OCI-LY1 (cell line): ENCODE results near the gene TMEM187.

Experiments used
- H2AFZ ChIP-seq: fragments of 200-600 bp; sonication (generic), shearing (Covaris generic); 2 replicates; pipeline ENCODE4 v1.6.0; 2014; ENCODE audit warnings: antibody characterized with exemption, mild to moderate bottlenecking, low read length
- H3F3A ChIP-seq: fragments of 200-600 bp; sonication (generic), shearing (Covaris generic); 2 replicates; pipeline ENCODE4 v1.6.0; 2014; ENCODE audit warnings: mild to moderate bottlenecking, antibody characterized with exemption, low read length, moderate library complexity; ENCODE audit not compliant: insufficient read depth
- H3K27ac ChIP-seq: fragments of 200-600 bp; sonication (generic); 2 replicates; pipeline ENCODE4 v1.5.1; 2014; ENCODE audit warnings: low read length, mixed run types, mild to moderate bottlenecking, low read depth; ENCODE audit not compliant: poor library complexity, severe bottlenecking
- H3K27me3 ChIP-seq: fragments of 200-600 bp; sonication (generic); 2 replicates; pipeline ENCODE4 v1.6.0; 2014; ENCODE audit warnings: antibody characterized with exemption, mild to moderate bottlenecking, low read length, moderate library complexity; ENCODE audit not compliant: insufficient read depth
- H3K36me3 ChIP-seq: fragments of 200-600 bp; sonication (generic); 2 replicates; pipeline ENCODE4 v1.6.1; 2014; ENCODE audit warnings: mild to moderate bottlenecking, antibody characterized with exemption, low read length, moderate library complexity, mixed read lengths; ENCODE audit not compliant: insufficient read depth
- H3K4me1 ChIP-seq: fragments of 200-600 bp; sonication (generic); 2 replicates; pipeline ENCODE4 v1.5.1; 2014; ENCODE audit warnings: mild to moderate bottlenecking, low read length, moderate library complexity; ENCODE audit not compliant: insufficient read depth, severe bottlenecking
- H3K4me2 ChIP-seq: fragments of 200-600 bp; sonication (generic), shearing (Covaris generic); 2 replicates; pipeline ENCODE4 v1.6.1; 2014; ENCODE audit warnings: low read length
- H3K4me3 ChIP-seq: fragments of 200-600 bp; sonication (generic); 2 replicates; pipeline ENCODE4 v1.5.1; 2014; ENCODE audit warnings: low read length, low read depth, mild to moderate bottlenecking, mixed read lengths; ENCODE audit not compliant: poor library complexity, severe bottlenecking
- H3K79me2 ChIP-seq: fragments of 200-600 bp; shearing (Covaris generic); 2 replicates; pipeline ENCODE4 v1.6.1; 2016; ENCODE audit warnings: mixed run types, low read length, mixed read lengths; ENCODE audit not compliant: insufficient read depth
- H3K9ac ChIP-seq: fragments of 200-600 bp; sonication (generic), shearing (Covaris generic); 2 replicates; pipeline ENCODE4 v1.6.1; 2014; ENCODE audit warnings: mild to moderate bottlenecking, low read length, mixed read lengths
- H3K9me2 ChIP-seq: fragments of 200-600 bp; sonication (generic), shearing (Covaris generic); 2 replicates; pipeline ENCODE4 v1.6.1; 2014; ENCODE audit warnings: low read depth, mild to moderate bottlenecking, low read length, mixed read lengths
- H3K9me3 ChIP-seq: fragments of 200-600 bp; shearing (Covaris generic); 2 replicates; pipeline ENCODE4 v1.6.1; 2014; ENCODE audit warnings: low read length, mixed read lengths
- H4K20me1 ChIP-seq: fragments of 200-600 bp; sonication (generic), shearing (Covaris generic); 2 replicates; pipeline ENCODE4 v1.6.0; 2016; ENCODE audit warnings: mild to moderate bottlenecking, low read length; ENCODE audit not compliant: insufficient read depth
- CTCF ChIP-seq: fragments of 200-600 bp; sonication (generic), shearing (Covaris generic); IDR thresholded peaks from 2 replicates; pipeline ENCODE4 v1.5.1; 2017; ENCODE audit warnings: mild to moderate bottlenecking, antibody characterized with exemption, low read length, moderate library complexity, mixed read lengths
- EZH2 ChIP-seq: fragments of 200-600 bp; sonication (generic), shearing (Covaris generic); IDR thresholded peaks from 2 replicates; pipeline ENCODE4 v1.8.0; 2017; ENCODE audit warnings: borderline replicate concordance, mixed run types, mild to moderate bottlenecking, antibody characterized with exemption, low read length, moderate library complexity, mixed read lengths

TMEM187 gene

GRCh38 chrX:153933748-153934147 is 38.8 kb upstream of the TMEM187 start:
- H3K27me3 ChIP-seq = no peaks in the 10 kb centered on the region

GRCh38 chrX:153934148-153934761 is 38.3 kb upstream of the TMEM187 start:
- H3K9me2 ChIP-seq = no peaks in the 10 kb centered on the region
- H3K27ac ChIP-seq = peak overlapping the region; percentile 13
- no peak for TF ChIP-seq CTCF
- TF ChIP-seq EZH2 = no peak
- no peaks in the 10 kb centered on the region for H3K27me3 ChIP-seq
- H3K4me2 ChIP-seq = peak overlapping the region; percentile 70
- peak overlapping the region; percentile 83 for H3K4me3 ChIP-seq
- peaks cover 24% of the 10 kb centered on the region; the same call in 1 of the 2 replicates for H3K36me3 ChIP-seq
- no peak overlapping the region for H2AFZ ChIP-seq
- H3K9ac ChIP-seq = peak overlapping the region; percentile 84
- H4K20me1 ChIP-seq = no peaks in the 10 kb centered on the region
- H3K79me2 ChIP-seq = no peaks in the 10 kb centered on the region
- no peaks in the 10 kb centered on the region for H3F3A ChIP-seq
- no peaks in the 10 kb centered on the region for H3K9me3 ChIP-seq
- H3K4me1 ChIP-seq = peaks cover 15% of the 10 kb centered on the region

More at GRCh38 chrX:153933748-153934147, 38.8 kb upstream of the TMEM187 start:
- Histone ChIP-seq H3K9ac (peak overlapping the region; percentile 84), H2AFZ (no peak overlapping the region), H3K9me2 (no peaks in the 10 kb centered on the region), H3K4me2 (peak overlapping the region; percentile 70), H4K20me1 (no peaks in the 10 kb centered on the region), H3K36me3 (peaks cover 27% of the 10 kb centered on the region; the same call in 1 of the 2 replicates), H3K9me3 (no peaks in the 10 kb centered on the region), H3K4me1 (peaks cover 20% of the 10 kb centered on the region), H3F3A (no peaks in the 10 kb centered on the region), H3K4me3 (peak overlapping the region; percentile 83), H3K27ac (peak overlapping the region; percentile 13), H3K79me2 (no peaks in the 10 kb centered on the region)
- TF ChIP-seq CTCF = no peak
- no peak for TF ChIP-seq EZH2

GRCh38 chrX:153934762-153935325 is 37.7 kb upstream of the TMEM187 start, which contains the start of gene NAA10:
Gene NAA10, minus strand, starts transcription at chrX:153935037. Its CDS starts 133 bp downstream, at chrX:153934904.
- H3K27me3 ChIP-seq = no peaks in the 10 kb centered on the region
- peaks cover 20% of the 10 kb centered on the region; the same call in 1 of the 2 replicates for H3K36me3 ChIP-seq
- H2AFZ ChIP-seq = no peak within 1 kb of the TSS
- peak within 1 kb of the TSS; percentile 98 for H3K4me2 ChIP-seq
- no peaks in the 10 kb centered on the region for H4K20me1 ChIP-seq
- H3K9ac ChIP-seq = peak within 1 kb of the TSS; percentile 89
- peaks cover 15% of the 10 kb centered on the region for H3K4me1 ChIP-seq
- H3K27ac ChIP-seq = peak within 1 kb of the TSS; percentile 80
- peak within 1 kb of the TSS; percentile 83 for H3K4me3 ChIP-seq
- TF ChIP-seq EZH2 (no peak), CTCF (no peak)
- H3K9me3 ChIP-seq = no peaks in the 10 kb centered on the region
- H3K79me2 ChIP-seq = no peaks in the 10 kb centered on the region
- H3K9me2 ChIP-seq = no peaks in the 10 kb centered on the region
- no peaks in the 10 kb centered on the region for H3F3A ChIP-seq
